GM12892 (cell line): ENCODE measurements around the gene LOXHD1.

Experiments used
- DNase-seq: peaks from one replicate; pipeline ENCODE4 v3.0.0; 2011; ENCODE audit not compliant: insufficient read length
- FAIRE-seq: peaks from 2 replicates; lab custom pipeline; 2011; peaks lifted over from hg19 to GRCh38; lab: Jason Lieb, UNC
- POLR2A ChIP-seq: IDR thresholded peaks from 2 replicates; pipeline ENCODE4 v1.6.1; 2011; ENCODE audit warnings: low read depth, low read length, control low read depth
- POLR2AphosphoS5 ChIP-seq: IDR thresholded peaks from 2 replicates; pipeline ENCODE4 v1.6.1; 2011; ENCODE audit warnings: low read depth, low read length, control low read depth
- TAF1 ChIP-seq: IDR thresholded peaks from 2 replicates; pipeline ENCODE4 v1.6.1; 2011; ENCODE audit warnings: low read depth, mild to moderate bottlenecking, control low read depth, low read length, borderline replicate concordance

Gene LOXHD1

GRCh38 chr18:46482831-46483230 is 174.2 kb downstream of the LOXHD1 start:
- no peak for DNase-seq
- no peak for TF ChIP-seq POLR2A
- no peak for TF ChIP-seq TAF1
- TF ChIP-seq POLR2AphosphoS5: no peak
- no peak for FAIRE-seq

GRCh38 chr18:46481847-46482245 is 175.2 kb downstream of the LOXHD1 start:
- FAIRE-seq: no peak

GRCh38 chr18:46481048-46481846 is 175.8 kb downstream of the LOXHD1 start:
- no peak for DNase-seq
- peak; percentile 79 for FAIRE-seq
- TF ChIP-seq POLR2AphosphoS5 (no peak), POLR2A (no peak), TAF1 (no peak)

More at GRCh38 chr18:46481847-46482245, 175.2 kb downstream of the LOXHD1 start:
- no peak for DNase-seq
- no peak for TF ChIP-seq POLR2A
- TF ChIP-seq POLR2AphosphoS5: no peak
- TF ChIP-seq TAF1: no peak

GRCh38 chr18:46480226-46480625 is 176.8 kb downstream of the LOXHD1 start:
- no peak for TF ChIP-seq POLR2A
- TF ChIP-seq TAF1: no peak
- TF ChIP-seq POLR2AphosphoS5: no peak
- no peak for FAIRE-seq
- no peak for DNase-seq

GRCh38 chr18:46478796-46479195 is 178.2 kb downstream of the LOXHD1 start:
- DNase-seq: no peak
- TF ChIP-seq POLR2AphosphoS5: no peak
- no peak for TF ChIP-seq POLR2A
- TF ChIP-seq TAF1: no peak
- FAIRE-seq: no peak

- DNase-seq (no peak), FAIRE-seq (no peak)
- no peak for TF ChIP-seq POLR2A
- TF ChIP-seq TAF1: no peak
- no peak for TF ChIP-seq POLR2AphosphoS5
Observed at GRCh38 chr18:46477425-46478011, 179.5 kb downstream of the LOXHD1 start.

- no peak for FAIRE-seq
- TF ChIP-seq POLR2AphosphoS5: no peak
- TF ChIP-seq POLR2A: no peak
- TF ChIP-seq TAF1: no peak
- DNase-seq: no peak
Observed at GRCh38 chr18:46475390-46475752, 181.6 kb downstream of the LOXHD1 start.

- no peak for TF ChIP-seq POLR2A
- TF ChIP-seq TAF1: no peak
- no peak for TF ChIP-seq POLR2AphosphoS5
- no peak for FAIRE-seq
- no peak for DNase-seq
Observed at GRCh38 chr18:46474487-46475389, 182.3 kb downstream of the LOXHD1 start.

- FAIRE-seq (no peak), DNase-seq (no peak)
- no peak for TF ChIP-seq TAF1
- no peak for TF ChIP-seq POLR2A
- no peak for TF ChIP-seq POLR2AphosphoS5
Observed at GRCh38 chr18:46471809-46472498, 185.1 kb downstream of the LOXHD1 start.

- DNase-seq: no peak
- no peak for FAIRE-seq
- TF ChIP-seq POLR2AphosphoS5 (no peak), TAF1 (no peak), POLR2A (no peak)
Observed at GRCh38 chr18:46470714-46471113, 186.3 kb downstream of the LOXHD1 start.

- no peak for TF ChIP-seq POLR2AphosphoS5
- FAIRE-seq (no peak), DNase-seq (no peak)
Observed at GRCh38 chr18:46469186-46469915, 187.7 kb downstream of the LOXHD1 start.

GRCh38 chr18:46468426-46469180 is 188.4 kb downstream of the LOXHD1 start:
- FAIRE-seq: no peak
- no peak for TF ChIP-seq POLR2AphosphoS5
- no peak for TF ChIP-seq TAF1
- no peak for TF ChIP-seq POLR2A
- no peak for DNase-seq
